OCI-LY3 (cell line): Measurements from ENCODE around the gene AUTS2.

ENCODE experiments used
- CTCF ChIP-seq: fragments of 200-600, 300-600 bp; sonication (generic); IDR thresholded peaks from 2 replicates; pipeline ENCODE4 v1.5.1; 2014; ENCODE audit warnings: antibody characterized with exemption, low read length, low read depth
- EZH2phosphoT487 ChIP-seq: fragments of 200-600 bp; shearing (Covaris generic); IDR thresholded peaks from 2 replicates; pipeline ENCODE4 v1.6.1; 2018; ENCODE audit warnings: antibody characterized with exemption, mixed run types, low read depth

- TF ChIP-seq CTCF (no peak), EZH2phosphoT487 (no peak)
These were observed 273.1 kb downstream of the AUTS2 start for GRCh38 chr7:69871213-69871885.
